ENCODE measurements around the gene ATAD3B. TPM values are rescaled to one million over a fixed set of nuclear protein-coding genes. Genes with fewer than 3 reads are reported as not detected.

Gene ATAD3B
- total and polyA plus RNA-seq, 2 of the 13 experiments (the other 11 are each of a cell fraction or from before 2014, with no cell fraction given): 9.6 to 31.1 TPM

DNA sequence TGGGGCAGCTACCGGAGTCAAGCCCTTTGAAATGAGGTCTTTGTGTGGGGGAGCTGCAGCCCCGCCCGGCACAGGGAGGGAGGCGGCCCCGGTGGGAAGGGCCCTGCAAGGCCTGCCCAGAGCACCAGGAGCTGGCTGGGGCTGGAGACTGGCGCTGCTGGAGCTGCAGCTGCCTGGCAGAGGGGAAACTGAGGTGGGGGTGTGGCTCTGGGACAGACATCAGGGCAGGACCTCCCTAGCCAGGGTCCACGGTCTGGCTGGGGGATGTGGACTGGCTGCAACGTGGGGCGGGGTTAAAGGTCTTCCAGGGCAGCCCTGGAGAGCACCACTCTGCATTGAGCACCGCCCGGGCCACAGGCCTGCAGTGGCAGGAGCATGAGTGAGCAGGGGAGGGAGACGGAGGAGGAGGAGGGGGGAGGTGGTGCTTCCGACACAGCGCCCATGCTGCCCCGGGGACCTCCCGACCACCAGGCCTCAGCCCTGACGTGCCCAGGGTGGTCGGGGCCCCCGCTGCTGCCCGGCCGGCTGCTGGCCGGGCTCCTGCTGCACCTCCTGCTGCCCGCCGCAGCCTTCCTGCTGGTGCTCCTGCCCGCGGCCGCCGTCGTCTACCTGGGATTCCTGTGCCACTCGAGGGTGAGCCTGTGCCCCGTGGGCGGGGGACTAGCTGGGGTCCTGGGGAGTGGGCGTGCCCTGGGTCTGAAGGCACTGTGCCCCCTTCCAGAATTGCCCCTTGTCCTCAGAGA is 45.6 kb upstream of the ATAD3B start (continued):
- TF ChIP-seq, protein P1, sequence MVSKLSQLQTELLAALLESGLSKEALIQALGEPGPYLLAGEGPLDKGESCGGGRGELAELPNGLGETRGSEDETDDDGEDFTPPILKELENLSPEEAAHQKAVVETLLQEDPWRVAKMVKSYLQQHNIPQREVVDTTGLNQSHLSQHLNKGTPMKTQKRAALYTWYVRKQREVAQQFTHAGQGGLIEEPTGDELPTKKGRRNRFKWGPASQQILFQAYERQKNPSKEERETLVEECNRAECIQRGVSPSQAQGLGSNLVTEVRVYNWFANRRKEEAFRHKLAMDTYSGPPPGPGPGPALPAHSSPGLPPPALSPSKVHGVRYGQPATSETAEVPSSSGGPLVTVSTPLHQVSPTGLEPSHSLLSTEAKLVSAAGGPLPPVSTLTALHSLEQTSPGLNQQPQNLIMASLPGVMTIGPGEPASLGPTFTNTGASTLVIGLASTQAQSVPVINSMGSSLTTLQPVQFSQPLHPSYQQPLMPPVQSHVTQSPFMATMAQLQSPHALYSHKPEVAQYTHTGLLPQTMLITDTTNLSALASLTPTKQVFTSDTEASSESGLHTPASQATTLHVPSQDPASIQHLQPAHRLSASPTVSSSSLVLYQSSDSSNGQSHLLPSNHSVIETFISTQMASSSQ (IDR thresholded peaks at IDR 0.05; ENCODE audit: low read depth): no peak
- TF ChIP-seq, protein P1 (CRISPR knock-in tag; IDR thresholded peaks at IDR 0.05; ENCODE audit: borderline replicate concordance): peak; percentile 43; the same call in 1 of the 2 replicates
- TF ChIP-seq ZSCAN21 (CRISPR knock-in tag; IDR thresholded peaks at IDR 0.05; ENCODE audit: borderline replicate concordance): peak; percentile 96
- TF ChIP-seq, protein P2, sequence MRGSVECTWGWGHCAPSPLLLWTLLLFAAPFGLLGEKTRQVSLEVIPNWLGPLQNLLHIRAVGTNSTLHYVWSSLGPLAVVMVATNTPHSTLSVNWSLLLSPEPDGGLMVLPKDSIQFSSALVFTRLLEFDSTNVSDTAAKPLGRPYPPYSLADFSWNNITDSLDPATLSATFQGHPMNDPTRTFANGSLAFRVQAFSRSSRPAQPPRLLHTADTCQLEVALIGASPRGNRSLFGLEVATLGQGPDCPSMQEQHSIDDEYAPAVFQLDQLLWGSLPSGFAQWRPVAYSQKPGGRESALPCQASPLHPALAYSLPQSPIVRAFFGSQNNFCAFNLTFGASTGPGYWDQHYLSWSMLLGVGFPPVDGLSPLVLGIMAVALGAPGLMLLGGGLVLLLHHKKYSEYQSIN (CRISPR knock-in tag; IDR thresholded peaks at IDR 0.05; ENCODE audit: borderline replicate concordance): no peak
- no peak for TF ChIP-seq LCORL (IDR thresholded peaks at IDR 0.05)
- peak; percentile 89 for TF ChIP-seq LCORL (CRISPR knock-in tag; IDR thresholded peaks at IDR 0.05)
- peak; percentile 55 for TF ChIP-seq MYC (CRISPR knock-in tag; IDR thresholded peaks at IDR 0.05; ENCODE audit: borderline replicate concordance)
- peak; percentile 68 for TF ChIP-seq HNRNPK (IDR thresholded peaks at IDR 0.05; ENCODE audit: low read depth, low read length, poor library complexity, severe bottlenecking)
- TF ChIP-seq JDP2 (CRISPR knock-in tag; IDR thresholded peaks at IDR 0.05; ENCODE audit: borderline replicate concordance): no peak
- TF ChIP-seq ZSCAN20 (CRISPR knock-in tag; IDR thresholded peaks at IDR 0.05; ENCODE audit: borderline replicate concordance): no peak
- TF ChIP-seq YY1 (IDR thresholded peaks at IDR 0.05; ENCODE audit: insufficient read depth, insufficient replicate concordance, low read depth, low read length): no peak
- TF ChIP-seq ZFAT (CRISPR knock-in tag; conservative IDR thresholded peaks at IDR 0.05): no peak
- TF ChIP-seq POLR2AphosphoS2 (IDR thresholded peaks at IDR 0.05; ENCODE audit: low read depth, low read length): no peak
- peak; percentile 23; the same call in 1 of the 2 replicates for TF ChIP-seq ZMYM3 (CRISPR knock-in tag; IDR thresholded peaks at IDR 0.05)
- TF ChIP-seq, protein P3, sequence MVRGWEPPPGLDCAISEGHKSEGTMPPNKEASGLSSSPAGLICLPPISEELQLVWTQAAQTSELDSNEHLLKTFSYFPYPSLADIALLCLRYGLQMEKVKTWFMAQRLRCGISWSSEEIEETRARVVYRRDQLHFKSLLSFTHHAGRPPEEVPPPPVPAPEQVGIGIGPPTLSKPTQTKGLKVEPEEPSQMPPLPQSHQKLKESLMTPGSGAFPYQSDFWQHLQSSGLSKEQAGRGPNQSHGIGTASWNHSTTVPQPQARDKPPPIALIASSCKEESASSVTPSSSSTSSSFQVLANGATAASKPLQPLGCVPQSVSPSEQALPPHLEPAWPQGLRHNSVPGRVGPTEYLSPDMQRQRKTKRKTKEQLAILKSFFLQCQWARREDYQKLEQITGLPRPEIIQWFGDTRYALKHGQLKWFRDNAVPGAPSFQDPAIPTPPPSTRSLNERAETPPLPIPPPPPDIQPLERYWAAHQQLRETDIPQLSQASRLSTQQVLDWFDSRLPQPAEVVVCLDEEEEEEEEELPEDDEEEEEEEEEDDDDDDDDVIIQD (CRISPR knock-in tag; IDR thresholded peaks at IDR 0.05; ENCODE audit: low read depth): no peak
- TF ChIP-seq ZNF709 (CRISPR knock-in tag; IDR thresholded peaks at IDR 0.05): peak; percentile 90; the same call in 1 of the 2 replicates
- TF ChIP-seq ZC3H13 (CRISPR knock-in tag; IDR thresholded peaks at IDR 0.05): peak; percentile 26; the same call in 1 of the 2 replicates
- TF ChIP-seq ZNF263 (CRISPR knock-in tag; IDR thresholded peaks at IDR 0.05): peak; percentile 99
- TF ChIP-seq ELF4 (CRISPR knock-in tag; IDR thresholded peaks at IDR 0.05; ENCODE audit: borderline replicate concordance): no peak
- TF ChIP-seq, protein P4, sequence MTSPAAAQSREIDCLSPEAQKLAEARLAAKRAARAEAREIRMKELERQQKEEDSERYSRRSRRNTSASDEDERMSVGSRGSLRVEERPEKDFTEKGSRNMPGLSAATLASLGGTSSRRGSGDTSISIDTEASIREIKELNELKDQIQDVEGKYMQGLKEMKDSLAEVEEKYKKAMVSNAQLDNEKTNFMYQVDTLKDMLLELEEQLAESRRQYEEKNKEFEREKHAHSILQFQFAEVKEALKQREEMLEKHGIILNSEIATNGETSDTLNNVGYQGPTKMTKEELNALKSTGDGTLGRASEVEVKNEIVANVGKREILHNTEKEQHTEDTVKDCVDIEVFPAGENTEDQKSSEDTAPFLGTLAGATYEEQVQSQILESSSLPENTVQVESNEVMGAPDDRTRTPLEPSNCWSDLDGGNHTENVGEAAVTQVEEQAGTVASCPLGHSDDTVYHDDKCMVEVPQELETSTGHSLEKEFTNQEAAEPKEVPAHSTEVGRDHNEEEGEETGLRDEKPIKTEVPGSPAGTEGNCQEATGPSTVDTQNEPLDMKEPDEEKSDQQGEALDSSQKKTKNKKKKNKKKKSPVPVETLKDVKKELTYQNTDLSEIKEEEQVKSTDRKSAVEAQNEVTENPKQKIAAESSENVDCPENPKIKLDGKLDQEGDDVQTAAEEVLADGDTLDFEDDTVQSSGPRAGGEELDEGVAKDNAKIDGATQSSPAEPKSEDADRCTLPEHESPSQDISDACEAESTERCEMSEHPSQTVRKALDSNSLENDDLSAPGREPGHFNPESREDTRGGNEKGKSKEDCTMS (CRISPR knock-in tag; conservative IDR thresholded peaks at IDR 0.05): no peak
